B cell (primary cell): Measurements from ENCODE around the gene IQSEC3. TPM values are rescaled to one million over a fixed set of nuclear protein-coding genes. Genes with fewer than 3 reads are reported as not detected.

Source experiments
- ATAC-seq: fragments of 200-7000 bp; cut with Tn5 transposase; one replicate; pipeline ENCODE4 v1.10.0; 2021; ENCODE audit warnings: low read depth, mild to moderate bottlenecking, moderate number of reproducible peaks, moderate library complexity
- CTCF ChIA-PET: fragments of 350-600 bp; sonication (Branson Sonifier 250); formaldehyde crosslinking; loops from one replicate; lab custom pipeline; 2021; ENCODE audit warnings: antibody characterized with exemption, inconsistent platforms; lab: Charles Lee
- POLR2A ChIA-PET: fragments of 350-600 bp; sonication (Branson Sonifier 250); formaldehyde crosslinking; loops from one replicate; lab custom pipeline; 2021; ENCODE audit warnings: antibody characterized with exemption; lab: Charles Lee
- DNase-seq: peaks from one replicate; pipeline ENCODE4 v3.0.0; 2013
- H2AFZ ChIP-seq: 2 replicates; pipeline ENCODE4 v1.6.1; 2012; ENCODE audit warnings: mild to moderate bottlenecking, low read depth, low read length; ENCODE audit not compliant: insufficient read depth, poor library complexity, severe bottlenecking
- H3K27ac ChIP-seq, 2 donors: 1 replicate in 1 of 2; 2 replicates in 1 of 2; pipeline ENCODE4 v1.5.1; 2012 to 2013; ENCODE audit warnings: low read length in 2 of 2, mild to moderate bottlenecking in 2 of 2, moderate library complexity in 1 of 2
- H3K27me3 ChIP-seq, 4 experiments: fragments of 200-600 bp in 1 of 4; sonication (generic) in 1 of 4; replicated peaks in 1 of 4; 1 replicate in 2 of 4; 2 replicates in 2 of 4; pipeline versions ENCODE4 v1.6.1 to v1.7.0; 2013 to 2016; ENCODE audit warnings: low read length in 3 of 4, mild to moderate bottlenecking in 2 of 4, mixed read lengths in 1 of 4, moderate library complexity in 1 of 4; ENCODE audit not compliant: insufficient read depth in 4 of 4, control insufficient read depth in 3 of 4; ENCODE audit errors: control extremely low read depth in 1 of 4
- H3K36me3 ChIP-seq, 2 experiments: replicated peaks in 1 of 2; 1 replicate in 1 of 2; 2 replicates in 1 of 2; pipeline versions ENCODE4 v1.6.1 to v1.7.1; 2013; ENCODE audit warnings: low read length in 1 of 2; ENCODE audit not compliant: insufficient read depth in 2 of 2, control insufficient read depth in 1 of 2; ENCODE audit errors: control extremely low read depth in 1 of 2, extremely low read depth in 1 of 2
- H3K4me1 ChIP-seq, 2 donors: fragments of 200-600 bp in 1 of 2; sonication (generic) in 1 of 2; 1 replicate in 1 of 2; 2 replicates in 1 of 2; pipeline versions ENCODE4 v1.5.1 to v1.6.1; 2013 to 2017; ENCODE audit warnings: low read length in 2 of 2; ENCODE audit not compliant: control insufficient read depth in 2 of 2, insufficient read depth in 2 of 2
- H3K4me2 ChIP-seq: replicated peaks from 2 replicates; pipeline ENCODE3; 2012; ENCODE audit warnings: mild to moderate bottlenecking, low read depth, low read length; ENCODE audit not compliant: poor library complexity, severe bottlenecking
- H3K4me3 ChIP-seq, 5 experiments: fragments of 200-600 bp in 1 of 5; sonication (generic) in 1 of 5; 1 replicate in 3 of 5; 2 replicates in 2 of 5; pipeline versions ENCODE4 v1.5.1 to v1.7.0; 2011 to 2016; ENCODE audit warnings: low read length in 4 of 5, mild to moderate bottlenecking in 4 of 5, low read depth in 2 of 5, control low read depth in 1 of 5, moderate library complexity in 1 of 5; ENCODE audit not compliant: insufficient read depth in 1 of 5; ENCODE audit errors: control extremely low read depth in 1 of 5, extremely low read depth in 1 of 5
- H3K79me2 ChIP-seq: fragments of 200-600 bp; sonication (generic); one replicate; pipeline ENCODE4 v1.6.0; 2016; ENCODE audit warnings: low read length; ENCODE audit not compliant: control insufficient read depth, insufficient read depth
- H3K9ac ChIP-seq: fragments of 200-600 bp; sonication (generic); 2 replicates; pipeline ENCODE4 v1.6.1; 2017; ENCODE audit warnings: mild to moderate bottlenecking, low read length, moderate library complexity
- H3K9me3 ChIP-seq, 3 donors: one replicate each; pipeline versions ENCODE4 v1.6.1 to v1.7.1; 2013; ENCODE audit warnings: low read length in 2 of 3; ENCODE audit not compliant: control insufficient read depth in 2 of 3, insufficient read depth in 1 of 3; ENCODE audit errors: control extremely low read depth in 1 of 3
- H4K20me1 ChIP-seq: 2 replicates; pipeline ENCODE4 v1.6.0; 2012; ENCODE audit warnings: mild to moderate bottlenecking, low read length; ENCODE audit not compliant: insufficient read depth, control insufficient read depth, poor library complexity, severe bottlenecking
- H3K27ac Mint-ChIP-seq: one replicate; pipeline ENCODE4 v1.8.0; 2021; ENCODE audit warnings: mixed read lengths
- H3K27me3 Mint-ChIP-seq: one replicate; pipeline ENCODE4 v1.8.0; 2021; ENCODE audit warnings: mixed read lengths
- H3K4me1 Mint-ChIP-seq: one replicate; pipeline ENCODE4 v1.8.0; 2021; ENCODE audit warnings: mixed read lengths
- H3K4me3 Mint-ChIP-seq: one replicate; pipeline ENCODE4 v1.8.0; 2021; ENCODE audit warnings: mixed read lengths
- H3K9me3 Mint-ChIP-seq: one replicate; pipeline ENCODE4 v1.8.0; 2022; ENCODE audit warnings: mixed read lengths; ENCODE audit not compliant: insufficient read depth
- EZH2 ChIP-seq: IDR thresholded peaks from 2 replicates; pipeline ENCODE4 v1.6.1; 2012; ENCODE audit warnings: borderline replicate concordance, low read depth, mild to moderate bottlenecking, moderate library complexity, low read length; ENCODE audit not compliant: insufficient read depth, poor library complexity, severe bottlenecking
- WGBS: methylation state at CpG from one replicate; pipeline ENCODE4 v1.1.5; 2013; ENCODE audit warnings: missing lambda C conversion rate; ENCODE audit not compliant: insufficient coverage; 5-methylcytosine and 5-hydroxymethylcytosine counted together
- intact Hi-C: fragments of 100-400 bp; cut with micrococcal nuclease; formaldehyde crosslinking; loops from one replicate; pipeline ENCODE4 v1.10.0; 2022
- polyA plus RNA-seq: library from polyadenylated mRNA; depleted of rRNA; stranded (reverse); fragments of >200 nt; gene quantifications from 2 replicates; pipeline ENCODE4 v1.2.3, GENCODE V29; 2012
- total RNA-seq, 2 donors: library from RNA; stranded (reverse); fragments of 120-200 nt in 1 of 2; gene quantifications; 1 replicate in 1 of 2; 2 replicates in 1 of 2; pipeline versions ENCODE4 v1.2.3 to v1.2.4, GENCODE V29; 2013 to 2022
- TF ChIP-seq, protein P1 (sequence below): fragments of 200-600 bp; IDR thresholded peaks from one replicate; pipeline ENCODE4 v1.8.0; 2022; ENCODE audit warnings: antibody characterized with exemption, mild to moderate bottlenecking

The IQSEC3 gene
- total and polyA plus RNA-seq, 2 donors (not counting 1 experiment from before 2014, with no cell fraction given) = 0.01 to 1.8 TPM

DNA sequence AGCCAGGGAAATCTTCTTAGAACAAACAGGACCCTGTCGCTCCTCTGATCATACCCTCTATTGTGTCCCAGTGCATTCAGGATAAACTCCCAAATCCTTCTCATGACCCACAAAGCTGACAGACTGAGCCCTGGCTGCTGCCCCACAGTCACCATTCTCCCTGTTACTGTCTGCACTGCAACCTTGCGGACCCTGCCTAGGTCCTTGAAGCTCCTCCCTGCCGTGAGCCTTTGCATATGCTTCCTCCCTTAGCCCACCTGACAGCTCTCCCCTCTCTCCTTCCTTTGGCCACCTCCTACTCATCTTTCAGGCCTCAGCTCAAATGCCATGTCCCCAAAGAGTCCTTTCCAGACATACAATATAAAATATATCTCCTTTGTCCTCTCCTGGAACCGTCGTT is 85.0 kb downstream of the IQSEC3 start:
- Mint-ChIP-seq H3K4me3 (no peak overlapping the region), H3K27ac (no peak overlapping the region), H3K27me3 (peaks cover 6% of the 10 kb centered on the region), H3K9me3 (no peaks in the 10 kb centered on the region), H3K4me1 (no peaks in the 10 kb centered on the region)
- H3K79me2 ChIP-seq = no peaks in the 10 kb centered on the region
- no peak overlapping the region for H3K4me2 ChIP-seq
- ChIA-PET CTCF (no interaction called here), POLR2A (no interaction called here)
- no peak overlapping the region for H2AFZ ChIP-seq
- no peak overlapping the region for H3K4me3 ChIP-seq
- no peaks in the 10 kb centered on the region for H3K4me1 ChIP-seq
- ATAC-seq = no peak
- 86% methylated on average over 3 of the region's 5 CpGs for WGBS
- TF ChIP-seq EZH2 = no peak
- TF ChIP-seq, protein P1, sequence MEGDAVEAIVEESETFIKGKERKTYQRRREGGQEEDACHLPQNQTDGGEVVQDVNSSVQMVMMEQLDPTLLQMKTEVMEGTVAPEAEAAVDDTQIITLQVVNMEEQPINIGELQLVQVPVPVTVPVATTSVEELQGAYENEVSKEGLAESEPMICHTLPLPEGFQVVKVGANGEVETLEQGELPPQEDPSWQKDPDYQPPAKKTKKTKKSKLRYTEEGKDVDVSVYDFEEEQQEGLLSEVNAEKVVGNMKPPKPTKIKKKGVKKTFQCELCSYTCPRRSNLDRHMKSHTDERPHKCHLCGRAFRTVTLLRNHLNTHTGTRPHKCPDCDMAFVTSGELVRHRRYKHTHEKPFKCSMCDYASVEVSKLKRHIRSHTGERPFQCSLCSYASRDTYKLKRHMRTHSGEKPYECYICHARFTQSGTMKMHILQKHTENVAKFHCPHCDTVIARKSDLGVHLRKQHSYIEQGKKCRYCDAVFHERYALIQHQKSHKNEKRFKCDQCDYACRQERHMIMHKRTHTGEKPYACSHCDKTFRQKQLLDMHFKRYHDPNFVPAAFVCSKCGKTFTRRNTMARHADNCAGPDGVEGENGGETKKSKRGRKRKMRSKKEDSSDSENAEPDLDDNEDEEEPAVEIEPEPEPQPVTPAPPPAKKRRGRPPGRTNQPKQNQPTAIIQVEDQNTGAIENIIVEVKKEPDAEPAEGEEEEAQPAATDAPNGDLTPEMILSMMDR = no peak
- H3K9me3 ChIP-seq = no peaks in the 10 kb centered on the region
- H3K27me3 ChIP-seq = no peaks in the 10 kb centered on the region
- no peaks in the 10 kb centered on the region for H4K20me1 ChIP-seq
- intact Hi-C loops = no loop called here
- H3K9ac ChIP-seq = no peak overlapping the region
- no peak for DNase-seq
- H3K27ac ChIP-seq = no peak overlapping the region
- H3K36me3 ChIP-seq = no peaks in the 10 kb centered on the region

GRCh38 chr12:152440-152839 is 85.9 kb downstream of the IQSEC3 start:
- DNase-seq (no peak), ATAC-seq (no peak)
- no peak for TF ChIP-seq EZH2
- TF ChIP-seq, protein P1 = no peak
- H3K27me3 Mint-ChIP-seq = peaks cover 6% of the 10 kb centered on the region
- intact Hi-C loops = no loop called here
- Histone ChIP-seq H2AFZ (no peak overlapping the region), H3K27me3 (no peaks in the 10 kb centered on the region), H3K27ac (no peak overlapping the region), H3K9me3 (no peaks in the 10 kb centered on the region), H3K9ac (no peak overlapping the region), H3K4me1 (no peaks in the 10 kb centered on the region), H3K4me3 (no peak overlapping the region), H3K79me2 (no peaks in the 10 kb centered on the region), H3K4me2 (no peak overlapping the region), H4K20me1 (no peaks in the 10 kb centered on the region), H3K36me3 (no peaks in the 10 kb centered on the region)
- CTCF ChIA-PET = no interaction called here
- no peaks in the 10 kb centered on the region for H3K9me3 Mint-ChIP-seq
- H3K4me1 Mint-ChIP-seq = no peaks in the 10 kb centered on the region
- 55% methylated on average over 2 of the region's 3 CpGs for WGBS
- POLR2A ChIA-PET = no interaction called here
- no peak overlapping the region for H3K4me3 Mint-ChIP-seq
- H3K27ac Mint-ChIP-seq = no peak overlapping the region
